GM12891 (cell line): ENCODE results near the gene RBBP8NL.

Experiments used
- DNase-seq: peaks from one replicate; pipeline ENCODE4 v3.0.0; 2011; ENCODE audit warnings: low spot score; ENCODE audit not compliant: insufficient read length
- FAIRE-seq: peaks from 2 replicates; lab custom pipeline; 2011; peaks lifted over from hg19 to GRCh38; lab: Jason Lieb, UNC
- PAX5 ChIP-seq: IDR thresholded peaks from 2 replicates; pipeline ENCODE4 v1.6.1; 2011; ENCODE audit warnings: low read length, moderate library complexity, mild to moderate bottlenecking; ENCODE audit not compliant: insufficient read depth, severe bottlenecking
- POLR2A ChIP-seq: IDR thresholded peaks from 2 replicates; pipeline ENCODE4 v1.6.1; 2011; ENCODE audit warnings: low read depth, low read length, control low read depth
- POLR2AphosphoS5 ChIP-seq: IDR thresholded peaks from 2 replicates; pipeline ENCODE4 v1.6.1; 2011; ENCODE audit warnings: low read depth, low read length, control low read depth
- POU2F2 ChIP-seq: IDR thresholded peaks from 2 replicates; pipeline ENCODE4 v1.6.1; 2011; ENCODE audit warnings: low read depth, mild to moderate bottlenecking, control low read depth, low read length, moderate library complexity
- SPI1 ChIP-seq: IDR thresholded peaks from 2 replicates; pipeline ENCODE4 v1.6.1; 2011; ENCODE audit warnings: low read depth, low read length, control low read depth
- TAF1 ChIP-seq: IDR thresholded peaks from 2 replicates; pipeline ENCODE4 v1.6.1; 2011; ENCODE audit warnings: low read depth, low read length, control low read depth

RBBP8NL gene

DNA sequence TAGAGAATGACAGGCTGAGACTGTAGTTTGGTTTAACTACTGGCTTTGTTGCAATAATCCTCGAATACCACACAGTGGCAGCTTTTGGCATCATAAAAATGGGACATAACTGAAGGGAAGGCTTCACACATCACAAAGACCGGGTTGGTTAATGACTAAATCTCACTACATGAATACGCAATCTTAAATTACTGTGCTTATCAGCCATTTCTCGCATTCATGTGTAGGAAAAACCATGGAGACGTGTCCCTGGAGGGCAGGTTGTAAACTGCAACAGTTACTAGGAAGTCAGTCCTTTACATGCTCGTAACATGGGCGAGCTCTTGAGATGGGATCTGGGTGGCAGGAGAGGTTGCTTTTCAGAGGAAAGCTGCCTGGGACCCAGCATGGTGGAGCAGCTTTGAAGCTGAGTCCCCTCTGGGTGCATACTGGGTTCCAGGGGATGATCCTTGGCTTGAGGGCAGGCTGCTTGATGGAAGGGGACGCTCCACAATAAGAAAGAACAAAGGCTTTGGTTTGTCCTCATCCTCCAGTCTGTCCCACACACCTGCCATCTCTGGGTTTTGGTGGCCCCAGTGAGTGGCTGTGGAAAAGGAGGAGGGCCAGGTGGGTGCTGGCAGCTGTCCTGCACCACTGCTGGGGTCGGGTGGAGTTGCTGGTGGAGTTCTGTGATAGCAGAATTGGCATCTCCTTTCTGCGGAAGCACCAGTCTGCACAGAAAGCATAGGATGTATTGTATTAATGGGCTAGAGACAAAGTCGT is 38.3 kb downstream of the RBBP8NL start:
- peak; percentile 37; the same call in 1 of the 2 replicates for TF ChIP-seq POLR2AphosphoS5
- TF ChIP-seq PAX5: no peak
- peak; percentile 74 for TF ChIP-seq POLR2A
- TF ChIP-seq TAF1: no peak
- DNase-seq (no peak), FAIRE-seq (no peak)

DNA sequence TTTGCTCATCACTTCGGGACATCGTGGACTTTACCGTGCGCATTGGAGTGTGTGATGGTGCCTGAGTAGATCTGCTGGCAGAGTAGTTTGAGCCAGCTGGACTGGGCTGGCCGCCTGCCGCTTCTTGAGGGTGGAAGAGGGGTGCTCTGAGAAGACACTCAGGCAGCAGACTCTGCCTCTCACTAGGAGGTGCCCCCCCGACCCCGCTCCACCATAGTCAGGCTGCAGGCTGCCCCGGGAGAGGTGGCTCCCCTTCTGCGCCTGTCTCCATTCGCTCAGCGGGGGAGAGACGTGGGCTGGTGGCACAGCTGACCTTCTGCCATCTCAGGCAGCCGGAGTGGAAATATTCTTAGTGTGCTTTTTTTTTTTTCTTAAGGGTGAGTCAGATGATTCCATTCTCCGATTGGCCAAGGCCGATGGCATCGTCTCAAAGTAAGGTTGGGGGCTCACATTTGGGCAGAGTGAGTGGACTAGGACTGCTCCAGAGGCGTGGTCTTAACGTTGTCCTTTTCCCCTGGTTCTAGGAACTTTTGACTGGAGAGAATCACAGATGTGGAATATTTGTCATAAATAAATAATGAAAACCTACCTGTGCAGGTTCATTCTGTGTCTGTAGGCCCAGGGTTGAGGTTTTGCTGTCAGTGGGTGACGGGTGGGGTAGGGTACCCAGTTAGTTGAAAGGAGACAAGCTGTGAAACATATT is 39.3 kb downstream of the RBBP8NL start:
- no peak for FAIRE-seq
- no peak for TF ChIP-seq PAX5
- no peak for TF ChIP-seq TAF1
- TF ChIP-seq POLR2A: no peak
- no peak for TF ChIP-seq SPI1
- TF ChIP-seq POU2F2: no peak
- no peak; the same call in 1 of the 2 replicates for TF ChIP-seq POLR2AphosphoS5
- no peak for DNase-seq

DNA sequence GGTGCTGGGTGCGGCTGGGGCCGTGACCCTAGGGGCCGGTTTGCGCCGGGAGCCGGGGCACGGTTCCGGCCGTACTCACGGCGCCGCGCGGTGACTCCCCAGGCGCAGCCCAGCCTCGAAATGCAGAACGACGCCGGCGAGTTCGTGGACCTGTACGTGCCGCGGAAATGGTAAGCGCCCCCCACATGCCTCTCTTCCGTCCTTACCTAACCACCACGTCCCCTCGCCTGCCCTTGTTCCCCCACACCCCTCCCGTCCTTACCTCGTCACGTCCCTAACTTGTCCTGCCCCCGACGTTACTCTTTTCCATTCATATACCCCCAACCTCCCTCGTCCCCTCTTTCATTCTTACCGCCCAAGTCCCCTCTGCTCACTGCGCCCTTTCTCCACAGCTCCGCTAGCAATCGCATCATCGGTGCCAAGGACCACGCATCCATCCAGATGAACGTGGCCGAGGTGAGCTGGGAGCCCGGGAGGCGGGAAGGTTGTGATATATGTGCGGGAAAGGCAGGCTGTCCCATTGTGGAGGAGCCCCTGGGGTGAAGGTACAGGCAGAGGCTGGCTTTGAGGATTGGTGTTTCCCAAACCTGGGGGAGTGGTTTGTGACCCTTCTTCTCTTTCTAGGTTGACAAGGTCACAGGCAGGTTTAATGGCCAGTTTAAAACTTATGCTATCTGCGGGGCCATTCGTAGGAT is 40.0 kb downstream of the RBBP8NL start:
- TF ChIP-seq POLR2AphosphoS5 (no peak; the same call in 1 of the 2 replicates), PAX5 (no peak), POLR2A (no peak), SPI1 (no peak), TAF1 (no peak), POU2F2 (no peak)
- DNase-seq (no peak), FAIRE-seq (no peak)

DNA sequence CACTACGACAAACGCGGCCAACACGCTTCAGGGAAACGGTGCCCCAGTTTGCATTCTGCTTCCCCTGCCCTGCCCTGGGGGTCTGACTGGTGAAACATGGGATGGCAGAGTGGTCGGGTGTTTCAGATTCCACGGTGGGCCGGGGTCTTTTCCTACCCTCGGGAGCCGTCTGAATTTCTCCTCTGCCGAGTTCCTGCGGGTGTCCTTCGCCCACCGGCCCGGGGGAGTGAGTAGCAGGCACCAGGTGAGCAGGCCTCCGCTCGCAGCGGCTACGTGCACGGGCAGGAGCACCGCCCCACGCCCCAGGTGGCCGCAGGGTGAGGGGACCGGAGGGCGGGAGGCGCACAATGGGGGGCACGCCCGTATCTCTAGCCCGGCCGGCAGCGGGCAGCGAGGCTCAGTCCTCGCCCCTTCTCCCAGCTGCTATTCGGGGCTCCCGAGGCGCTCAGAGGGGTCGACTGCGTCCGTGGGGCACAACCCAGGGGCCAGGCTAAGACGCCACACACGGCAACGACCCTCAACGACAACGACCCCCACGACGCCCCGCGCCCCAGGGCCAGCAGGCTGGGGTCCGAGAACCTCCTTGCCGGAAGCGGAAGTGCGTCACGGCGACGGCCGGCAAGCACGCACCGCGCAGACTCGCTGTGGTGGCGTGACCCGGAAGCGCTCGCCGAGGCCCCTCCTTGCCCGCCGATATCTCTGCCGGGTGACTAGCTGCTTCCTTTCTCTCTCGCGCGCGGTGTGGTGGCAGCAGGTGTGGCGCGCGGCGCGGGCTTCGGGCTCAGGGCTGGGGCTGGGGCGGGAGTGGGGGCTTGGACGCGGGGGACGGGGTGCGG is 40.7 kb downstream of the RBBP8NL start, which contains the start of gene RPS21:
Gene RPS21, plus strand, starts transcription at position 721 of the 836 bp plus-strand sequence. CDS start 236 bp downstream, outside the sequence.
- DNase-seq: peak; percentile 99
- peak; percentile 96 for FAIRE-seq
- TF ChIP-seq POU2F2: no peak
- peak; percentile 73 for TF ChIP-seq SPI1
- TF ChIP-seq POLR2A: peak; percentile 90
- TF ChIP-seq PAX5: no peak
- TF ChIP-seq TAF1: peak; percentile 88
- peak; percentile 93 for TF ChIP-seq POLR2AphosphoS5

DNA sequence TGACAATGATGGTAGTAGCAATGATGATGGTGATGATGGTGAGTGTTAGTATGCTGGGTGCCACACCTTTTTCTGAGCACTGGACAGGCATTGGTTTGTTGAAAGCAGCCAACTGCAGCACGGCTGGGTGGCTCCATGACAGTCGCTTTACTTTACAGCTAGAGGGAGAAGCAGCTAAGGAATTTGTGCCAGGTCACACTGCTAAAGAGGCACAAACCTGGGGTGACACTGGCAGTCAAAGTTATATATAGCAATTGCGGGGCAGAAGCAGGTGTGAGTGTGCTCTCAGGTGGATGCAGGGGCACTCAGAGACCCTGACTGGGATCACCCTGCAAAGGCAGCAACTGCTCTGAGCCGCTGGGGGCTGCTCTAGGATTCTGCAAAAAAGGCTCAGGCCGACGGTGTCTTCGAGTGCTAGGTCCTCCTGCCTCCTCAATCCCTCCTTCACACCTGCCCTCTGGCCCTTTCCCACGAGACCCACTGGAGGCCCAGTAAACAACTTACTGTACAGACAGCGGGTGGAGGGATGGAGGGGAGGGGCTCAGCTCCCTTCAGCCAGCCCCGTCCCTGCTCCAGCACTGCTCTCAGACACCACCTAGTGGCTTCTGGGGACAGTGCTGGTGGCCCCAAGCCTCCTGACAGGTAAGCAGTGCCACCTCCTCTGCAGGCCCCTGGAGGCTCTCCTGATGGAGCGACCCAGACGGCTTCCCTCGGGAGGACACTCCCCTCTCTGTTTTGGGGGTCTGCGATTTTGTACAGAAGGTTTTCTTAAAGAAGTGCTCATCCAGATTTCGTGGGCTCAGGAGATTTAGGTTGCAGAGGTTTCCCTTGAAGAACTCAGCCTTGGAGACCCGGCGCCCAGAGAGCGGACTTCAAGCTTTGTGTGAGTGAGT is 44.8 kb downstream of the RBBP8NL start:
- DNase-seq (peak; percentile 89), FAIRE-seq (peak; percentile 91)
- TF ChIP-seq TAF1 (no peak), POLR2AphosphoS5 (no peak), POU2F2 (0 out of 2 replicates have a peak, but pooled peaks have one; percentile 31), SPI1 (no peak), PAX5 (no peak), POLR2A (no peak)

DNA sequence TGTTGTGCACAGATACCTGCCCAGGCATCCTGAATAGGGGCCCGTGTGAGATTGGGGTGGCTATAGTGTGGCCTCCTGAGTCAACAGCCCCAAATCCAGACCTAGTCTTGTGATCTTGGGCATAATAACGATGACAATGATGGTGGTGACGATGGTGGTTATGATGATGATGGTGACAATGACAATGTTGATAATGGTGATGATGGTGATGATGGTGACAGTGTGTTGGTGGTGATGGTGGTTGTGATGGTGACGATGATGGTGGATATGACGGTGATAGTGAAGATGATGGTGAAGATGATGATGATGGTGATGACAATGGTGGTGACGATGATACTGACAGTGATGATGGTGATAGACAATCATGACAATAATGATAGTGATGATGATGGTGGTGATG is 45.5 kb downstream of the RBBP8NL start:
- DNase-seq (no peak), FAIRE-seq (peak; percentile 40)
- no peak for TF ChIP-seq POLR2AphosphoS5
- TF ChIP-seq PAX5: no peak

DNA sequence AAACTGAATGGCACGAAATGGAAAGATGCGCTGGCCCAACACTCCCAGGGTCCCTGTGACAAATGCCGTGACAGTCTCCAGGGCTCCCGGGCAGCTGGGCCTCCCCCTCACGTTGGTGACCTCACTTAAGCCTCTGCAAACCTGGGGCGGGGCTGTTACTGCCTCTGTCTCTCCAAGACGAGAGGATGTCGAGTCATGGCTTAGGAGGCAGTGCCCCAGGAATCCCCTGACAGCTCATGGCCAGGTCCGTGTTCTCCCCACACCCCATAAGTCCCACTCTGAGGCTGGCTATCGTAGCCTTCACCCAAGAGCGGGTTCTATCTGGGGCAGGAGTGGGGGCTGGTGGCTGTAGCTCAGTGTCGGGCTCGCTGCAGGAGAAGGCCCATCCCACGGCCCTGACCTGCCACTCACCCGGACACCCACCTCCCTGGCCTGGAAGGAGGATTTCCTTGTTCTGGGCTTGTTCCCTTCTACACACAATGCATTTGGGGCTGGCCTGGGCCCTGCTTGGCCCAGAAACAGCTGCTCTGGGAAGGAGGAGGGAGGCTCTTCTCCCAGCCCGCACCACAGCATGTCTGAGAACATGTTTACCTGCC is 46.0 kb downstream of the RBBP8NL start:
- FAIRE-seq (no peak), DNase-seq (no peak)
- TF ChIP-seq TAF1: no peak
- no peak for TF ChIP-seq POLR2AphosphoS5
- TF ChIP-seq POU2F2: no peak
- TF ChIP-seq PAX5: no peak
- TF ChIP-seq POLR2A: no peak

DNA sequence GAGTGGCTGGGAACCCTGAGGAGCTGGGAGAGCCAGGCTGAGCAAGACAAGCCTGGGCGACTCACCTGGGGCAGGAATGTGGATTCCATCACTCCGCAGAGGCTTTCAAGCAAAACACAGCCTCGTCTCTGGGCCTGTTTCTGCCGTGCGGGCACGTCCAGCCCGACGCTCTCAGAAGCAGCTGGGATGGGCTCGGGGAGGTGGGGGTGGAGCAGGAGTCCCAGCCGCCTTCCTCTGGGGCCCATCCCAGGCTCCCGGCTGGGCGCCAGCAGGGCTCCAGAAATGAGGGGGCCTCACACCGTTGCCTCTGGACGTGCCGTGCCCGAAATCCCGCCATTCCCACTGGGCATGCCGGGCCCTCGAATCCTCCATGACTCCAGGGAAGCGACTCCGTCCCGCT is 49.1 kb downstream of the RBBP8NL start:
- DNase-seq (no peak), FAIRE-seq (no peak)
- TF ChIP-seq SPI1 (no peak), POLR2AphosphoS5 (no peak), POU2F2 (no peak), TAF1 (no peak), PAX5 (no peak), POLR2A (no peak)
